Measurements from ENCODE around the gene FMO3. TPM values are rescaled to one million over a fixed set of nuclear protein-coding genes. Genes with fewer than 3 reads are reported as not detected.

The FMO3 gene
- total and polyA plus RNA-seq, 2 of the 4 experiments (the other 2 are of a cell fraction): under 0.01 to 0.10 TPM

DNA sequence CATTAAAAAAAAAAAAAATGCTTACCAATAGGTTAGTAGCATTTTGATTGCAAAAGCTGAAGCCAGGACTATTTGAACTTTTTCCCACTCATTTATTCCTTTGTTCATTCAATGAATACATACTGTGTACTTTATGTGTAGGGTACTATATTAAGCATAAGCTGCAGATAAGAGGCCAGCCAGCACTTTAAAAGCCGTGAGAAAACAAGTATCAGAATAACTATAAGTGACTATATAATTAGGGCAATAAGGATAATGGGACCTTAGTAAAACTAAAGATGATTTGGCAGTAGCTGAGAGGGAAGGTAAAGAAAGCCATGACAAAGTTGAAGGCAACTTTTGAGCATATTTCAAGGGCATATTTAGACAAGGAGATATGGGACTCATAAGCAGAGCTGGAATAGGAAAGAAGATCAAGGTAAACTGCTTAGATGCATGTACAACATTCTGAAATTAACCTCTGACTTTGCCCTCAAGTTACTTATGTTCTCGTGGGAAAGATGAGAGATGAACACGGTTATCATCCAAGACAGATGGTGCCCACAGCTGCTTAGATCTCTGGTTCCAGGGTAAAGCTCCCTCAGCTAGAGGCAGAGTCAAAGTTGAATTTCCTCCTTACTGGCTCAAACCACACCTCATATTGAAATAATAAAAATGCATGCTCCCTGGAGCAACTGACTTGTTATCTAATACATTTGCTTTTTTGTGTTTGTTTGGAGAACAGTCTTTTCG lies 50.4 kb downstream of the FMO3 start:
- peak overlapping the region; percentile 31; the same call in 1 of the 2 replicates for H2AK5ac ChIP-seq (ENCODE audit: low read depth, low read length)
- peak overlapping the region; percentile 26; the same call in 1 of the 2 replicates for H3K4ac ChIP-seq (ENCODE audit: low read depth, low read length)
- intact Hi-C loops (cut with micrococcal nuclease) (loop anchor here (1.0 to 5.0 kb wide), 7 partner anchors 8 to 171 kb away; partner anchors contain the start of gene FMO4), dilution Hi-C loops (cut with HindIII; ENCODE audit: low sequenced_read_pairs, unreplicated experiment) (no loop called here), in situ Hi-C loops (cut with MboI; ENCODE audit: low sequenced_read_pairs) (no loop called here)
- CTCF ChIA-PET: interaction anchor here (0.5 to 1.6 kb wide), 8 partner anchors 13 to 178 kb away, joined by 3 to 5 read pairs (median 4); no protein-coding TSS in a partner anchor
- no peaks in the 10 kb centered on the region; the same call in 1 of the 2 replicates for H3K9me1 ChIP-seq (ENCODE audit: insufficient read depth, low read length)
- H2AFZ ChIP-seq (replicated peaks; ENCODE audit: low read length, poor library complexity): no peak overlapping the region
- no peak for ATAC-seq (ENCODE audit: low read depth)
- no peaks in the 10 kb centered on the region for H3K36me3 ChIP-seq (ENCODE audit: control insufficient read depth, insufficient read depth, low read length)
- no peak overlapping the region for H3K4me3 ChIP-seq (ENCODE audit: insufficient read depth, low read depth, low read length)
- POLR2A ChIA-PET (ENCODE audit: unreplicated experiment): interaction anchor here (0.8 to 1.3 kb wide), 2 partner anchors 14 to 60 kb away, joined by 3 to 4 read pairs; no protein-coding TSS in a partner anchor
- H3K27me3 ChIP-seq (ENCODE audit: control insufficient read depth, insufficient read depth, low read length): no peaks in the 10 kb centered on the region
- H3K9me3 ChIP-seq (ENCODE audit: control insufficient read depth, insufficient read depth, low read length): no peaks in the 10 kb centered on the region
- peak overlapping the region; percentile 28; the same call in 1 of the 2 replicates for H3K9ac ChIP-seq (ENCODE audit: low read depth, low read length)
- H3K4me2 ChIP-seq (ENCODE audit: low read depth, low read length): peak overlapping the region; percentile 31
- H3K18ac ChIP-seq (ENCODE audit: low read depth, low read length): peak overlapping the region; percentile 34
- TF ChIP-seq POLR2A (IDR thresholded peaks at IDR 0.05; ENCODE audit: low read depth, low read length): no peak
- TF ChIP-seq BHLHE40 (IDR thresholded peaks at IDR 0.05; ENCODE audit: low read depth, low read length): no peak
- no peak for TF ChIP-seq CHD1 (IDR thresholded peaks at IDR 0.05; ENCODE audit: low read depth, low read length)
- TF ChIP-seq MAFK (IDR thresholded peaks at IDR 0.05; ENCODE audit: low read depth, low read length): no peak
- no peak for TF ChIP-seq MXI1 (IDR thresholded peaks at IDR 0.05; ENCODE audit: borderline replicate concordance, low read depth, low read length)
- no peak for TF ChIP-seq CEBPB (IDR thresholded peaks at IDR 0.05; ENCODE audit: low read depth, low read length)
- TF ChIP-seq RFX5 (IDR thresholded peaks at IDR 0.05; ENCODE audit: low read depth, low read length): no peak
- no peak for TF ChIP-seq SMC3 (IDR thresholded peaks at IDR 0.05; ENCODE audit: low read depth, low read length)
- no peak for TF ChIP-seq ELK1 (IDR thresholded peaks at IDR 0.05; ENCODE audit: borderline replicate concordance, low read depth, low read length)
- no peak for TF ChIP-seq FOS (IDR thresholded peaks at IDR 0.05; ENCODE audit: low read depth, low read length)
- TF ChIP-seq NFE2L2 (IDR thresholded peaks at IDR 0.05; ENCODE audit: low read depth, low read length): no peak
- TF ChIP-seq, protein P1, sequence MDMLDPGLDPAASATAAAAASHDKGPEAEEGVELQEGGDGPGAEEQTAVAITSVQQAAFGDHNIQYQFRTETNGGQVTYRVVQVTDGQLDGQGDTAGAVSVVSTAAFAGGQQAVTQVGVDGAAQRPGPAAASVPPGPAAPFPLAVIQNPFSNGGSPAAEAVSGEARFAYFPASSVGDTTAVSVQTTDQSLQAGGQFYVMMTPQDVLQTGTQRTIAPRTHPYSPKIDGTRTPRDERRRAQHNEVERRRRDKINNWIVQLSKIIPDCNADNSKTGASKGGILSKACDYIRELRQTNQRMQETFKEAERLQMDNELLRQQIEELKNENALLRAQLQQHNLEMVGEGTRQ (IDR thresholded peaks at IDR 0.05; ENCODE audit: low read depth, low read length): no peak
- no peak for TF ChIP-seq MAZ (IDR thresholded peaks at IDR 0.05; ENCODE audit: borderline replicate concordance, low read depth, low read length)
- H2BK20ac ChIP-seq (ENCODE audit: low read depth, low read length): peak overlapping the region; percentile 68; the same call in 1 of the 2 replicates
- no peak overlapping the region for H3K14ac ChIP-seq (replicated peaks; ENCODE audit: low read depth, low read length)
- H4K91ac ChIP-seq (ENCODE audit: insufficient read depth, low read depth, low read length): peak overlapping the region; percentile 53; the same call in 1 of the 2 replicates
- no peaks in the 10 kb centered on the region for H3K79me1 ChIP-seq (ENCODE audit: low read depth in 1 of 2, low read length in 2 of 2)
- no peak overlapping the region for H3K56ac ChIP-seq (ENCODE audit: extremely low read depth, insufficient read depth, low read length)
- peak overlapping the region; percentile 92 for H4K5ac ChIP-seq (ENCODE audit: low read depth, low read length)
- H4K20me1 ChIP-seq (ENCODE audit: insufficient read depth, low read length): no peaks in the 10 kb centered on the region
- peak overlapping the region; percentile 88; the same call in 1 of the 2 replicates for H3K27ac ChIP-seq (ENCODE audit: insufficient read depth, low read length)
- peak overlapping the region; percentile 70 for H2BK5ac ChIP-seq (ENCODE audit: low read depth, low read length, poor library complexity, severe bottlenecking)
- 0 out of 3 replicates have a peak overlapping the region, but pooled peaks have one; percentile 29 for H2BK15ac ChIP-seq (ENCODE audit: low read depth, low read length)
- BruUV-seq (replicated peaks): no TSS peak
- no peak for DNase-seq
- no CpG with 5 or more reads among the region's 4 CpGs for WGBS, 2 experiments (ENCODE audit: extremely low coverage in 2 of 2, insufficient read length in 1 of 2)
- no peak overlapping the region for H3K23ac ChIP-seq (ENCODE audit: low read depth, low read length)
- H2AK9ac ChIP-seq (replicated peaks; ENCODE audit: low read depth, low read length, poor library complexity): no peak overlapping the region
- peaks cover 13% of the 10 kb centered on the region for H3K4me1 ChIP-seq (ENCODE audit: control insufficient read depth, insufficient read depth, low read length)
- H2BK120ac ChIP-seq (ENCODE audit: low read depth, low read length): peak overlapping the region; percentile 45
- H4K8ac ChIP-seq (ENCODE audit: low read depth in 2 of 2, low read length in 2 of 2): peak overlapping the region; percentile 17 to 58; a peak in 2 of 4 replicates
